ENCODE data around the gene PIGA.

PIGA gene

GRCh38 chrX:15335135-15336022 is at the start of gene PIGA:
TSS of gene PIGA (minus strand) at chrX:15335523. CDS start at chrX:15331930, 3,593 bp downstream.
- DNase-seq, result peak; percentile 91

GRCh38 chrX:15384304-15384703 is 49.0 kb upstream of the PIGA start, which contains the start of gene VEGFD:
TSS of gene VEGFD (minus strand) at chrX:15384413. CDS start at chrX:15383946, 467 bp downstream.
- DNase-seq, result no peak

- no peak for DNase-seq
Observed at GRCh38 chrX:15382813-15383212, 47.5 kb upstream of the PIGA start.

- DNase-seq, result no peak
Observed at GRCh38 chrX:15376956-15377355, 41.6 kb upstream of the PIGA start.

GRCh38 chrX:15373976-15374375 is 38.7 kb upstream of the PIGA start:
- DNase-seq, result no peak

GRCh38 chrX:15366506-15367352 is 31.4 kb upstream of the PIGA start:
- no peak for DNase-seq

- no peak for DNase-seq
Observed at GRCh38 chrX:15359701-15360100, 24.4 kb upstream of the PIGA start.

GRCh38 chrX:15358533-15358932 is 23.2 kb upstream of the PIGA start:
- DNase-seq, result no peak

- no peak for DNase-seq
Observed at GRCh38 chrX:15356444-15356843, 21.1 kb upstream of the PIGA start.

GRCh38 chrX:15350329-15350996 is 15.1 kb upstream of the PIGA start:
- DNase-seq, result no peak

GRCh38 chrX:15349046-15349445 is 13.7 kb upstream of the PIGA start:
- peak; percentile 4 for DNase-seq

GRCh38 chrX:15345976-15346375 is 10.7 kb upstream of the PIGA start:
- no peak for DNase-seq

GRCh38 chrX:15344106-15344505 is 8.8 kb upstream of the PIGA start:
- no peak for DNase-seq

GRCh38 chrX:15343075-15343476 is 7.8 kb upstream of the PIGA start:
- no peak for DNase-seq

GRCh38 chrX:15340867-15341266 is 5.5 kb upstream of the PIGA start:
- no peak for DNase-seq

- DNase-seq, result peak; percentile 39
Observed at GRCh38 chrX:15336023-15336413, 695 bp upstream of the PIGA start.

- peak; percentile 8 for DNase-seq
Observed at GRCh38 chrX:15334561-15334960, 762 bp downstream of the PIGA start.

- no peak for DNase-seq
Observed at GRCh38 chrX:15328821-15329220, 6.5 kb downstream of the PIGA start.

- no peak for DNase-seq
Observed at GRCh38 chrX:15328131-15328530, 7.2 kb downstream of the PIGA start.

- DNase-seq, result no peak
Observed at GRCh38 chrX:15322472-15322871, 12.9 kb downstream of the PIGA start.

GRCh38 chrX:15322072-15322471 is 13.3 kb downstream of the PIGA start:
- no peak for DNase-seq

- no peak for DNase-seq
Observed at GRCh38 chrX:15321447-15321846, 13.9 kb downstream of the PIGA start.

GRCh38 chrX:15320297-15320696 is 15.0 kb downstream of the PIGA start:
- no peak for DNase-seq

Measured in stimulated activated CD4-positive, alpha-beta T cell treated with anti-CD3 and anti-CD28 coated beads, Interleukin-15, amount 100 ng/mL, for 24 hours (primary cell).